GM12878 (cell line): ENCODE results near the gene EXPH5.

Experiments
- HCFC1 ChIP-seq: fragments of 150-350 bp; IDR thresholded peaks from 2 replicates; pipeline ENCODE4 v1.6.1; 2014; ENCODE audit warnings: low read length
- NFIC ChIP-seq: IDR thresholded peaks from 2 replicates; pipeline ENCODE4 v1.6.1; 2012; ENCODE audit warnings: low read depth, mild to moderate bottlenecking, inconsistent platforms, low read length, moderate library complexity
- TF ChIP-seq, protein P1 (sequence below), 3 experiments: IDR thresholded peaks in 2 of 3; conservative IDR thresholded peaks in 1 of 3; 2 replicates each; pipeline ENCODE4 v1.5.1; 2011; ENCODE audit warnings: low read depth in 3 of 3, low read length in 3 of 3, mild to moderate bottlenecking in 3 of 3, control low read depth in 2 of 3, moderate library complexity in 2 of 3, inconsistent platforms in 1 of 3, mixed read lengths in 1 of 3; ENCODE audit not compliant: control insufficient read depth in 2 of 3, insufficient read depth in 1 of 3; ENCODE audit errors: extremely low read depth in 1 of 3

- TF ChIP-seq, protein P1, sequence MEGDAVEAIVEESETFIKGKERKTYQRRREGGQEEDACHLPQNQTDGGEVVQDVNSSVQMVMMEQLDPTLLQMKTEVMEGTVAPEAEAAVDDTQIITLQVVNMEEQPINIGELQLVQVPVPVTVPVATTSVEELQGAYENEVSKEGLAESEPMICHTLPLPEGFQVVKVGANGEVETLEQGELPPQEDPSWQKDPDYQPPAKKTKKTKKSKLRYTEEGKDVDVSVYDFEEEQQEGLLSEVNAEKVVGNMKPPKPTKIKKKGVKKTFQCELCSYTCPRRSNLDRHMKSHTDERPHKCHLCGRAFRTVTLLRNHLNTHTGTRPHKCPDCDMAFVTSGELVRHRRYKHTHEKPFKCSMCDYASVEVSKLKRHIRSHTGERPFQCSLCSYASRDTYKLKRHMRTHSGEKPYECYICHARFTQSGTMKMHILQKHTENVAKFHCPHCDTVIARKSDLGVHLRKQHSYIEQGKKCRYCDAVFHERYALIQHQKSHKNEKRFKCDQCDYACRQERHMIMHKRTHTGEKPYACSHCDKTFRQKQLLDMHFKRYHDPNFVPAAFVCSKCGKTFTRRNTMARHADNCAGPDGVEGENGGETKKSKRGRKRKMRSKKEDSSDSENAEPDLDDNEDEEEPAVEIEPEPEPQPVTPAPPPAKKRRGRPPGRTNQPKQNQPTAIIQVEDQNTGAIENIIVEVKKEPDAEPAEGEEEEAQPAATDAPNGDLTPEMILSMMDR (IDR thresholded peaks at IDR 0.05 in 2 of 3, conservative IDR thresholded peaks at IDR 0.05 in 1 of 3; ENCODE audit: control insufficient read depth in 2 of 3, extremely low read depth in 1 of 3, insufficient read depth in 1 of 3, low read depth in 3 of 3, low read length in 3 of 3): no peak
- TF ChIP-seq HCFC1: no peak
- TF ChIP-seq NFIC: no peak
These were observed 12.5 kb upstream of the EXPH5 start for GRCh38 chr11:108606070-108606469.
